A549 (cell line): Measurements from ENCODE around the gene SLAMF1. TPM values are rescaled to one million over a fixed set of nuclear protein-coding genes. Genes with fewer than 3 reads are reported as not detected.
"Not testable (repeated sequence)": the region's sequence is repeated elsewhere in the genome, so short reads cannot be mapped to it uniquely, and the experiment has no call there.

Experiments used
- ATAC-seq, 2 experiments: fragments of 200-7000 bp in 1 of 2; fragments of >200 bp in 1 of 2; cut with Nextera tagmentation in 1 of 2; cut with Tn5 transposase in 1 of 2; 3 replicates each; pipeline versions ENCODE4 v1.8.0 to v1.9.1; 2018 to 2020; ENCODE audit warnings: mild to moderate bottlenecking in 1 of 2, moderate library complexity in 1 of 2
- CTCF ChIA-PET: fragments of 300-600 bp; sonication (Branson Sonifier 250); formaldehyde crosslinking; extraction: SDS; loops from one replicate; lab custom pipeline; 2021; ENCODE audit warnings: antibody characterized with exemption, inconsistent platforms; lab: Yijun Ruan, JAX
- POLR2A ChIA-PET: fragments of 350-600 bp; formaldehyde crosslinking; extraction: SDS; loops from one replicate; lab custom pipeline; 2021; ENCODE audit warnings: antibody characterized with exemption, inconsistent platforms; lab: Yijun Ruan, JAX
- DNase-seq, 2 experiments: peaks; one replicate each; pipeline versions ENCODE4 v3.0.0 to v3.0.0-alpha.2; 2011 to 2016; ENCODE audit warnings: low read depth in 1 of 2, low spot score in 1 of 2
- FAIRE-seq: peaks from 2 replicates; lab custom pipeline; 2011; peaks lifted over from hg19 to GRCh38; lab: Jason Lieb, UNC
- H3K27ac ChIP-seq, 2 experiments: fragments of >200 bp; sonication (Bioruptor Twin); formaldehyde crosslinking; 3 replicates each; pipeline ENCODE4 v1.5.1; 2016 to 2017
- H3K4me1 ChIP-seq: fragments of >200 bp; sonication (Bioruptor Twin); formaldehyde crosslinking; 3 replicates; pipeline ENCODE4 v1.6.1; 2016
- H3K4me2 ChIP-seq: fragments of >200 bp; sonication (Bioruptor Twin); formaldehyde crosslinking; 3 replicates; pipeline ENCODE4 v1.6.1; 2016
- H3K4me3 ChIP-seq: fragments of >200 bp; sonication (Bioruptor Twin); formaldehyde crosslinking; 3 replicates; pipeline ENCODE4 v1.5.1; 2016
- H3K9me3 ChIP-seq: fragments of >200 bp; sonication (Bioruptor Twin); formaldehyde crosslinking; 3 replicates; pipeline ENCODE4 v1.6.1; 2016
- CBX2 ChIP-seq: fragments of 200-600 bp; sonication (generic); IDR thresholded peaks from 2 replicates; pipeline ENCODE4 v1.6.1; 2016; ENCODE audit warnings: low read depth, mild to moderate bottlenecking, borderline replicate concordance
- CEBPB ChIP-seq, 2 experiments: fragments of >200 bp in 1 of 2; sonication (Bioruptor Twin) in 1 of 2; formaldehyde crosslinking in 1 of 2; IDR thresholded peaks; 2 replicates each; pipeline ENCODE4 v1.6.1; 2012 to 2016
- FOSL2 ChIP-seq, 2 experiments: fragments of 450-650 bp in 1 of 2; fragments of >200 bp in 1 of 2; sonication (Bioruptor Twin) in 1 of 2; formaldehyde crosslinking; IDR thresholded peaks; 2 replicates each; pipeline versions ENCODE4 v1.5.0 to v1.6.1; 2016 to 2020; ENCODE audit warnings: mild to moderate bottlenecking in 1 of 2, moderate library complexity in 1 of 2
- FOXS1 ChIP-seq: fragments of 250-450 bp; sonication (Bioruptor Pico); IDR thresholded peaks from 2 replicates; pipeline ENCODE4 v1.5.0; 2020; ENCODE audit warnings: mild to moderate bottlenecking, moderate library complexity
- GATA3 ChIP-seq: IDR thresholded peaks from 2 replicates; pipeline ENCODE4 v1.6.1; 2012; ENCODE audit warnings: borderline replicate concordance
- HDAC2 ChIP-seq: fragments of 200-600 bp; sonication (generic); IDR thresholded peaks from 2 replicates; pipeline ENCODE4 v1.6.1; 2016
- JUNB ChIP-seq: fragments of >200 bp; sonication (Bioruptor Twin); formaldehyde crosslinking; IDR thresholded peaks from 2 replicates; pipeline ENCODE4 v1.6.1; 2016
- KDM5A ChIP-seq: fragments of 200-600 bp; sonication (generic); IDR thresholded peaks from 2 replicates; pipeline ENCODE4 v1.6.1; 2016; ENCODE audit warnings: antibody characterized with exemption, mild to moderate bottlenecking
- MYC ChIP-seq: IDR thresholded peaks from 2 replicates; pipeline ENCODE4 v1.6.1; 2012; ENCODE audit warnings: mild to moderate bottlenecking, inconsistent platforms, low read length, improper control_type of control experiment, borderline replicate concordance
- NFE2L2 ChIP-seq: fragments of 150-350 bp; conservative IDR thresholded peaks from 2 replicates; pipeline ENCODE4 v1.6.1; 2014; ENCODE audit warnings: low read length
- NPAS2 ChIP-seq: fragments of 250-450 bp; sonication (Bioruptor Pico); IDR thresholded peaks from 2 replicates; pipeline ENCODE4 v1.8.0; 2022; ENCODE audit warnings: mild to moderate bottlenecking, moderate library complexity, borderline replicate concordance
- RARB ChIP-seq: fragments of 250-450 bp; sonication (Bioruptor Pico); IDR thresholded peaks from 2 replicates; pipeline ENCODE4 v1.8.0; 2021; ENCODE audit warnings: mild to moderate bottlenecking, moderate library complexity
- SREBF2 ChIP-seq: fragments of 450-650 bp; IDR thresholded peaks from 2 replicates; pipeline ENCODE4 v1.6.1; 2014; ENCODE audit warnings: mild to moderate bottlenecking, moderate library complexity
- ZFP36 ChIP-seq: fragments of 450-650 bp; IDR thresholded peaks from 2 replicates; pipeline ENCODE4 v1.6.1; 2014; ENCODE audit warnings: borderline replicate concordance; ENCODE audit not compliant: partially characterized antibody
- ZNF302 ChIP-seq: fragments of 250-450 bp; sonication (Bioruptor Pico); IDR thresholded peaks from 2 replicates; pipeline ENCODE4 v1.9.0; 2021; ENCODE audit warnings: inconsistent platforms, mild to moderate bottlenecking, moderate library complexity
- ZSCAN20 ChIP-seq: fragments of 250-450 bp; sonication (Bioruptor Pico); IDR thresholded peaks from 2 replicates; pipeline ENCODE4 v1.8.0; 2022; ENCODE audit warnings: mild to moderate bottlenecking, moderate library complexity
- WGBS: methylation state at CpG from one replicate; pipeline ENCODE4 v1.1.6; 2017; ENCODE audit errors: missing lambda C conversion rate; 5-methylcytosine and 5-hydroxymethylcytosine counted together
- polyA plus RNA-seq, 4 experiments: library from polyadenylated mRNA; depleted of rRNA in 3 of 4; stranded (reverse); fragments of >200 nt; fragmentation: RNase III in 1 of 4; extraction: RNeasy Plus Mini Kit Qiagen cat#74134 plus additional on column Dnase treatment in 1 of 4; gene quantifications; 2 replicates in 3 of 4; 3 replicates in 1 of 4; pipeline ENCODE4 v1.2.3, GENCODE V29; 2011 to 2017
- TF ChIP-seq, protein P1 (sequence below): IDR thresholded peaks from 2 replicates; pipeline ENCODE4 v1.6.1; 2012
- TF ChIP-seq, protein P2 (sequence below): fragments of >200 bp; sonication (Bioruptor Twin); formaldehyde crosslinking; IDR thresholded peaks from 3 replicates; pipeline ENCODE4 v1.5.1; 2016
- TF ChIP-seq, protein P3 (sequence below): fragments of 450-650 bp; IDR thresholded peaks from 2 replicates; pipeline ENCODE4 v1.6.1; 2014; ENCODE audit warnings: antibody characterized with exemption
- TF ChIP-seq, protein P4 (sequence below): IDR thresholded peaks from 2 replicates; pipeline ENCODE4 v1.6.1; 2012
- TF ChIP-seq, protein P5 (sequence below): IDR thresholded peaks from 2 replicates; pipeline ENCODE4 v1.6.1; 2012; ENCODE audit warnings: low read depth, borderline replicate concordance

SLAMF1 gene
- polyA plus RNA-seq, 2 of the 4 experiments (the other 2 are of a cell fraction): not detected

DNA sequence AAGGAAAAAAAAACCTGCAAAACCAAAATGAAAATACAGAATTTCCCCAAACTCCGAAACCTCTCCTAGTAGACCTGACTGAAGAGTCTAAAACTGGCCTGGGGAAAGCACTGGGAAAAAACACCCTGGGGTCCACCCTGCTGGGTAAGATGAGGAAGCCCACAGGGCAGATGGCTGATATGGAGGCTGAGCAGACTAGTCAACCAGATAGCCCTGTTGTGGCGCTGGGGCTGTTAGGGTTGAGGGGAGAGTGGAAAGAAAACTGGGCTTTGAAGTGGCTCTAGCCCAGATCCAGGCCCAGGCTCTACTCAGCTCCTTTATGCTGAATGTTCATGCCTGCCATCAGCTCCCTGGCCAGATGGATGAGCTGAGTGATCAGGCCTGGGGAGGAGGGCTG lies 6.8 kb upstream of the SLAMF1 start:
- POLR2A ChIA-PET: no interaction called here
- WGBS: 54% methylated on average over 2 of the region's 2 CpGs
- FAIRE-seq: no peak

DNA sequence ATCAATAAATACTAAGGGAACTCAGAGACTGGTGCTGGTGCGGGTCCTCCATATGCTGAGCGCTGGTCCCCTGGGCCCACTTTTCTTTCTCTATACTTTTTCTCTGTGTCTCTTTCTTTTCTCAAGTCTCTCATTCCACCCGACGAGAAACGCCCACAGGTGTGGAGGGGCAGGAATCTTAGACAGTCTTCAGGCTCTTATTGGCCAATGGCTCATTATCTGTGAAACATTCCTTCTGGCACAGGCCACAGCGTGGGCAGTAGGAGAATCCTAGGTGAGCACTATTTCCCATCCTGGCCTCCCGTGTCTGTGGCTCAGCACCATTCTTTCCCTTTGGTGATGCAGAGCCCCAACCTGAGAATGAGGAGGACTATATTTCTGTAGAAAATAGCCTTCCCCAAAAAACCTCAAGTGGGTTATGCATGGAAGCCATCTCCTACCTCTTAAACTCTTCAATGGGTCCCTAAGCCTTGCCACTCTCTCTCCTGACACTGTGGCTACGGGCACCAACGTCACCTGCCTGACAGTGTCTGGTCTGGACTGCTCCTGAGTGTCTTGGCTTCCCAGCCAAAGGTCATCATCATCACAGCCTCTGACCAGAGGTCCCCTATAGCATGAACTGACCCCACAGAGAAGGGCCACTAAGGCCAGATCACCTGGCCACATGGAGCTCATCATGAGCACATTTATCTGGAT lies 6.2 kb upstream of the SLAMF1 start:
- ChIA-PET CTCF (no interaction called here), POLR2A (no interaction called here)
- no peak overlapping the region for H3K4me3 ChIP-seq
- FAIRE-seq (no peak), ATAC-seq (no peak), DNase-seq (no peak)
- 67% methylated on average over 9 of the region's 9 CpGs for WGBS
- H3K27ac ChIP-seq: no peak overlapping the region
- no peak overlapping the region for H3K4me2 ChIP-seq
- TF ChIP-seq, protein P1, sequence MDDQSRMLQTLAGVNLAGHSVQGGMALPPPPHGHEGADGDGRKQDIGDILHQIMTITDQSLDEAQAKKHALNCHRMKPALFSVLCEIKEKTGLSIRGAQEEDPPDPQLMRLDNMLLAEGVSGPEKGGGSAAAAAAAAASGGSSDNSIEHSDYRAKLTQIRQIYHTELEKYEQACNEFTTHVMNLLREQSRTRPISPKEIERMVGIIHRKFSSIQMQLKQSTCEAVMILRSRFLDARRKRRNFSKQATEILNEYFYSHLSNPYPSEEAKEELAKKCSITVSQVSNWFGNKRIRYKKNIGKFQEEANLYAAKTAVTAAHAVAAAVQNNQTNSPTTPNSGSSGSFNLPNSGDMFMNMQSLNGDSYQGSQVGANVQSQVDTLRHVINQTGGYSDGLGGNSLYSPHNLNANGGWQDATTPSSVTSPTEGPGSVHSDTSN: no peak
- no peak for TF ChIP-seq JUNB
- TF ChIP-seq ZFP36: no peak
- TF ChIP-seq ZSCAN20 (CRISPR knock-in tag): no peak
- H3K4me1 ChIP-seq: no peaks in the 10 kb centered on the region
- H3K9me3 ChIP-seq: no peaks in the 10 kb centered on the region

More for the DNA sequence above, 6.8 kb upstream of the SLAMF1 start:
- DNase-seq: no peak
- TF ChIP-seq FOSL2 (IDR thresholded peaks at IDR 0.05) (no peak), FOSL2 (CRISPR knock-in tag; IDR thresholded peaks at IDR 0.05) (no peak), SREBF2 (no peak), JUNB (no peak)
- TF ChIP-seq, all 56 proteins: peak for 0
- Histone ChIP-seq H3K4me2 (no peak overlapping the region), H3K4me3 (no peak overlapping the region), H3K9me3 (no peaks in the 10 kb centered on the region), H3K4me1 (no peaks in the 10 kb centered on the region), H3K27ac (no peak overlapping the region)
- CTCF ChIA-PET: no interaction called here
- no peak for ATAC-seq

DNA sequence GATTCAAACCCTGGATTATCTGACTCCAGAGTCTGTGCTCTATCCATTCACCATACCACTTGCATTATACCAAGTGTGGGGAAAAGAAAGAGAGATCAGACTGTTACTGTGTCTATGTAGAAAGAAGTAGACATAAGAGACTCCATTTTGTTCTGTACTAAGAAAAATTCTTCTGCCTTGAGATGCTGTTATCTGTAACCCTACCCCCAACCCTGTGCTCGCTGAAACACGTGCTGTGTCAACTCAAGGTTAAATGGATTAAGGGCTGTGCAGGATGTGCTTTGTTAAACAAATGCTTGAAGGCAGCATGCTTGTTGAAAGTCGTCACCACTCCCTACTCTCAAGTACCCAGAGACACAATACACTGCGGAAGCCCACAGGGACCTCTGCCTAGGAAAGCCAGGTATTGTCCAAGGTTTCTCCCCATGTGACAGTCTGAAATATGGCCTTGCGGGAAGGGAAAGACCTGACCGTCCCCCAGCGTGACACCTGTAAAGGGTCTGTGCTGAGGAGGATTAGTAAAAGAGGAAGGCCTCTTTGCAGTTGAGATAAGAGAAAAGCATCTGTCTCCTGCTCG lies 5.3 kb upstream of the SLAMF1 start:
- FAIRE-seq, ATAC-seq, CTCF ChIA-PET, H3K9me3 ChIP-seq, H3K4me1 ChIP-seq, H3K4me3 ChIP-seq, POLR2A ChIA-PET, H3K4me2 ChIP-seq, DNase-seq, H3K27ac ChIP-seq: not testable (repeated sequence)
- WGBS: 36% methylated on average over 8 of the region's 8 CpGs

DNA sequence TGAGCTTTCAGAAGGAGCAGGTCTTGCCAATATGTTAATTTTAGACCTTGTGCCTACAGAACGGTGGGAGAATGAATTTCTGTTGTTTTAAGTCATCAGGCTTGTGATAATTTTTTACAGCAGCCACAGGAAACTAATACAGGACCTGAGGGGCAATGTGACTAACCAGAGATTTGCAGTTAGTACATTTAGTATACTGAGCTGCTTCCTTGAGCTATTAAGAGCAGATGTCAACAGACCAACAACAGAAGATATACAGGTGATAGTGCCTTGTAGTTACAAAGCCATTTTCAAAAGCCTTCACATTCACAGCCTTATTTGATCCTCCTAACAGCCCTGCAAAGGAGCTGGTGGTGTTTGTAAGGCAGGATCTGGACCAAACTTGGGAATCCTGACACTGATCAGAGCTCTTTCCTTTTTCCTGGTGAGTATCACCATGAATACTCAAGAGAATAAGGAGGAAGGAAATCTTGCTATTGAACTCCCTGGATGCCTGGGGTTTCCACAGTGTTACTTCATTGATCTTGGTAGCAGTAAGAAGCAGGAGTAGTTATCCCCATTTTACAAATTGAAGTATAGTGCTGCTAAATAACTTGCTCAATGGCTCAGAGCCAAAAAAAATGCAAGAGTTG lies 4.7 kb upstream of the SLAMF1 start:
- no peak for ATAC-seq
- ChIA-PET POLR2A (no interaction called here), CTCF (no interaction called here)
- Histone ChIP-seq H3K27ac (no peak overlapping the region), H3K4me1 (no peaks in the 10 kb centered on the region), H3K9me3 (no peaks in the 10 kb centered on the region), H3K4me3 (no peak overlapping the region), H3K4me2 (no peak overlapping the region)
- no peak for DNase-seq
- FAIRE-seq: no peak
- WGBS: 5% methylated on average over 1 of the region's 1 CpG
- TF ChIP-seq CEBPB (IDR thresholded peaks at IDR 0.05) (no peak), RARB (CRISPR knock-in tag) (no peak), GATA3 (no peak), SREBF2 (no peak), NPAS2 (no peak), NFE2L2 (no peak), ZSCAN20 (CRISPR knock-in tag) (no peak), HDAC2 (no peak), FOXS1 (CRISPR knock-in tag) (no peak), CBX2 (no peak), ZNF302 (no peak), MYC (no peak), KDM5A (no peak)
- TF ChIP-seq, protein P2, sequence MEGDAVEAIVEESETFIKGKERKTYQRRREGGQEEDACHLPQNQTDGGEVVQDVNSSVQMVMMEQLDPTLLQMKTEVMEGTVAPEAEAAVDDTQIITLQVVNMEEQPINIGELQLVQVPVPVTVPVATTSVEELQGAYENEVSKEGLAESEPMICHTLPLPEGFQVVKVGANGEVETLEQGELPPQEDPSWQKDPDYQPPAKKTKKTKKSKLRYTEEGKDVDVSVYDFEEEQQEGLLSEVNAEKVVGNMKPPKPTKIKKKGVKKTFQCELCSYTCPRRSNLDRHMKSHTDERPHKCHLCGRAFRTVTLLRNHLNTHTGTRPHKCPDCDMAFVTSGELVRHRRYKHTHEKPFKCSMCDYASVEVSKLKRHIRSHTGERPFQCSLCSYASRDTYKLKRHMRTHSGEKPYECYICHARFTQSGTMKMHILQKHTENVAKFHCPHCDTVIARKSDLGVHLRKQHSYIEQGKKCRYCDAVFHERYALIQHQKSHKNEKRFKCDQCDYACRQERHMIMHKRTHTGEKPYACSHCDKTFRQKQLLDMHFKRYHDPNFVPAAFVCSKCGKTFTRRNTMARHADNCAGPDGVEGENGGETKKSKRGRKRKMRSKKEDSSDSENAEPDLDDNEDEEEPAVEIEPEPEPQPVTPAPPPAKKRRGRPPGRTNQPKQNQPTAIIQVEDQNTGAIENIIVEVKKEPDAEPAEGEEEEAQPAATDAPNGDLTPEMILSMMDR: no peak
- TF ChIP-seq, protein P1: no peak
- TF ChIP-seq, protein P3, sequence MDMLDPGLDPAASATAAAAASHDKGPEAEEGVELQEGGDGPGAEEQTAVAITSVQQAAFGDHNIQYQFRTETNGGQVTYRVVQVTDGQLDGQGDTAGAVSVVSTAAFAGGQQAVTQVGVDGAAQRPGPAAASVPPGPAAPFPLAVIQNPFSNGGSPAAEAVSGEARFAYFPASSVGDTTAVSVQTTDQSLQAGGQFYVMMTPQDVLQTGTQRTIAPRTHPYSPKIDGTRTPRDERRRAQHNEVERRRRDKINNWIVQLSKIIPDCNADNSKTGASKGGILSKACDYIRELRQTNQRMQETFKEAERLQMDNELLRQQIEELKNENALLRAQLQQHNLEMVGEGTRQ: no peak
- TF ChIP-seq, protein P4, sequence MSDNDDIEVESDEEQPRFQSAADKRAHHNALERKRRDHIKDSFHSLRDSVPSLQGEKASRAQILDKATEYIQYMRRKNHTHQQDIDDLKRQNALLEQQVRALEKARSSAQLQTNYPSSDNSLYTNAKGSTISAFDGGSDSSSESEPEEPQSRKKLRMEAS: no peak
- TF ChIP-seq, protein P5, sequence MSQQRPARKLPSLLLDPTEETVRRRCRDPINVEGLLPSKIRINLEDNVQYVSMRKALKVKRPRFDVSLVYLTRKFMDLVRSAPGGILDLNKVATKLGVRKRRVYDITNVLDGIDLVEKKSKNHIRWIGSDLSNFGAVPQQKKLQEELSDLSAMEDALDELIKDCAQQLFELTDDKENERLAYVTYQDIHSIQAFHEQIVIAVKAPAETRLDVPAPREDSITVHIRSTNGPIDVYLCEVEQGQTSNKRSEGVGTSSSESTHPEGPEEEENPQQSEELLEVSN: no peak
